WTC11 (cell line): Measurements from ENCODE around the gene TSBP1.

Experiments
- CBFB ChIP-seq: sonication (generic); formaldehyde crosslinking; IDR thresholded peaks from 2 replicates; pipeline ENCODE4 v1.8.1; 2022; ENCODE audit warnings: mild to moderate bottlenecking, low read depth, missing genetic modification reagents
- ETV6 ChIP-seq: sonication (generic); formaldehyde crosslinking; IDR thresholded peaks from 2 replicates; pipeline ENCODE4 v1.8.1; 2022; ENCODE audit warnings: mild to moderate bottlenecking, missing genetic modification reagents
- GABPB1 ChIP-seq: sonication (generic); formaldehyde crosslinking; IDR thresholded peaks from 2 replicates; pipeline ENCODE4 v1.8.1; 2023; ENCODE audit warnings: mild to moderate bottlenecking, missing genetic modification reagents
- IRF2 ChIP-seq: sonication (generic); formaldehyde crosslinking; IDR thresholded peaks from 2 replicates; pipeline ENCODE4 v1.8.0; 2022; ENCODE audit warnings: low read depth, missing genetic modification reagents, borderline replicate concordance
- MXD4 ChIP-seq: fragments of 250-450 bp; sonication (Bioruptor Pico); IDR thresholded peaks from 2 replicates; pipeline ENCODE4 v1.8.0; 2021; ENCODE audit warnings: mild to moderate bottlenecking, moderate library complexity, borderline replicate concordance
- NFE2L1 ChIP-seq: sonication (generic); formaldehyde crosslinking; IDR thresholded peaks from 2 replicates; pipeline ENCODE4 v1.8.1; 2023; ENCODE audit warnings: missing genetic modification reagents
- SMAD3 ChIP-seq: sonication (generic); formaldehyde crosslinking; IDR thresholded peaks from 2 replicates; pipeline ENCODE4 v1.8.0; 2022; ENCODE audit warnings: missing genetic modification reagents, mild to moderate bottlenecking, borderline replicate concordance
- TEAD4 ChIP-seq: sonication (generic); formaldehyde crosslinking; IDR thresholded peaks from 2 replicates; pipeline ENCODE4 v1.8.0; 2022; ENCODE audit warnings: mild to moderate bottlenecking, missing genetic modification reagents
- ZNF232 ChIP-seq: sonication (generic); formaldehyde crosslinking; IDR thresholded peaks from 2 replicates; pipeline ENCODE4 v1.8.0; 2022; ENCODE audit warnings: mild to moderate bottlenecking, missing genetic modification reagents
- TF ChIP-seq, protein P1 (sequence below): fragments of 200-600 bp; IDR thresholded peaks from 2 replicates; pipeline ENCODE4 v1.8.0; 2022; ENCODE audit warnings: antibody characterized with exemption
- TF ChIP-seq, protein P2 (sequence below): sonication (generic); formaldehyde crosslinking; IDR thresholded peaks from 2 replicates; pipeline ENCODE4 v1.8.1; 2023; ENCODE audit warnings: mild to moderate bottlenecking, missing genetic modification reagents, moderate library complexity

DNA sequence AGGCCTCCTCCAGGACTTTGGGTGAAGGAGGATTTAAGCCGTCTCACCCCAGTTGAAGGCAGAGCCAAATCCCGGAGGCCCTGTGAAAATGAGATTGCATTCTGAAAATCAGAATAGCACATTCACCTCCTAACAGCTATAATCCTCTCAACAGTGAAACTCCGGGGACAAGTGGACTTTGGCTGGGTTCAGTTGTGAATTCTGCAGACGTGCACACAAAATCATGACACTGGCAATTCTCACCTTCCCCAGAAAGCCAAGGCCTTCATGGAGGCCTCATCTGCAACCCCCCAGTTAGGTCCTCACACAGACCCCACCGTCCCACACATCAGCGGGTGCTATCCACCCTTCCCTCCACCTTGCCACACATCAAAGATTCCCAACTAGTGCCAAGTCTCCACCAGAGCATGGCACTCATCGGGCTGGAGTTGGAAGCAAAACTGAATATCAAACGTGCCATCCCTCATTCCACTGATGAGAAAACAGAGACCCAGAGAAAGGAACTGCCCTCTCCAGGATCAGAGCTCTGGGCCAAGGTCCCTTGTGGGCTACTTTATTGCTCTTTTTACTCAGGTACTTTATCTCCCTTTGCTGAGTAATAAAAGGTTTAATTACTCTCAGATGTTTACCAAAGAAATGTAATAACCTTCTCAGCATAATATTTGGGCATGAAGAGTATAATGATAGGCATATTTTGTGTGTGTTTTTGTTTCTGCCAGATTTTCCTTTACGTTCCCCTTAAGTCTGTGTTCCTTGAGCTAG lies 40.0 kb upstream of the TSBP1 start:
- TF ChIP-seq ZNF232 (CRISPR knock-in tag) (no peak), GABPB1 (CRISPR knock-in tag) (no peak), IRF2 (CRISPR knock-in tag) (no peak), SMAD3 (CRISPR knock-in tag) (no peak), ETV6 (CRISPR knock-in tag) (no peak), NFE2L1 (CRISPR knock-in tag) (no peak), CBFB (no peak), MXD4 (CRISPR knock-in tag) (no peak), TEAD4 (CRISPR knock-in tag) (no peak)
- TF ChIP-seq, protein P1, sequence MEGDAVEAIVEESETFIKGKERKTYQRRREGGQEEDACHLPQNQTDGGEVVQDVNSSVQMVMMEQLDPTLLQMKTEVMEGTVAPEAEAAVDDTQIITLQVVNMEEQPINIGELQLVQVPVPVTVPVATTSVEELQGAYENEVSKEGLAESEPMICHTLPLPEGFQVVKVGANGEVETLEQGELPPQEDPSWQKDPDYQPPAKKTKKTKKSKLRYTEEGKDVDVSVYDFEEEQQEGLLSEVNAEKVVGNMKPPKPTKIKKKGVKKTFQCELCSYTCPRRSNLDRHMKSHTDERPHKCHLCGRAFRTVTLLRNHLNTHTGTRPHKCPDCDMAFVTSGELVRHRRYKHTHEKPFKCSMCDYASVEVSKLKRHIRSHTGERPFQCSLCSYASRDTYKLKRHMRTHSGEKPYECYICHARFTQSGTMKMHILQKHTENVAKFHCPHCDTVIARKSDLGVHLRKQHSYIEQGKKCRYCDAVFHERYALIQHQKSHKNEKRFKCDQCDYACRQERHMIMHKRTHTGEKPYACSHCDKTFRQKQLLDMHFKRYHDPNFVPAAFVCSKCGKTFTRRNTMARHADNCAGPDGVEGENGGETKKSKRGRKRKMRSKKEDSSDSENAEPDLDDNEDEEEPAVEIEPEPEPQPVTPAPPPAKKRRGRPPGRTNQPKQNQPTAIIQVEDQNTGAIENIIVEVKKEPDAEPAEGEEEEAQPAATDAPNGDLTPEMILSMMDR: no peak
- TF ChIP-seq, protein P2, sequence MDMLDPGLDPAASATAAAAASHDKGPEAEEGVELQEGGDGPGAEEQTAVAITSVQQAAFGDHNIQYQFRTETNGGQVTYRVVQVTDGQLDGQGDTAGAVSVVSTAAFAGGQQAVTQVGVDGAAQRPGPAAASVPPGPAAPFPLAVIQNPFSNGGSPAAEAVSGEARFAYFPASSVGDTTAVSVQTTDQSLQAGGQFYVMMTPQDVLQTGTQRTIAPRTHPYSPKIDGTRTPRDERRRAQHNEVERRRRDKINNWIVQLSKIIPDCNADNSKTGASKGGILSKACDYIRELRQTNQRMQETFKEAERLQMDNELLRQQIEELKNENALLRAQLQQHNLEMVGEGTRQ (CRISPR knock-in tag): no peak
